ENCODE data around the gene SLC16A7.

DNA sequence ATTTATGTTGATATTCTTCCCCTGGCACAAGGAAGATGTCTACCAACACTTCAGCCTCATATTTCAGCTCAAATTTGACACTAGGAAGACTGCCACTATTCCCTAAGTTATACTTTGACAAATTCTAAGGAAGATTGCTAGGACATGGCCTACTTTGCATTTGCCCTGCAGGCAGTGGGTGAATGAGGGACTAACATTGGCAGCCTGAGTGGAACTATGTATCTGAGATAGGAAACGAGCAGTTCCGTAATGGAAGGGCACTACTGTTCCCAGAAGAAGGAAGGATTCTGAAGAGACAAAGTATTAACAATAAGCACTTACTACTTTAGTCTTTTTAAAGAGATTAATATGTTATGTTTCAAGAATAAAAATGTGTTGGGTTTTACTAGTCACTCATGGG, 115.1 kb downstream of the SLC16A7 start:
- TF ChIP-seq, protein P1, sequence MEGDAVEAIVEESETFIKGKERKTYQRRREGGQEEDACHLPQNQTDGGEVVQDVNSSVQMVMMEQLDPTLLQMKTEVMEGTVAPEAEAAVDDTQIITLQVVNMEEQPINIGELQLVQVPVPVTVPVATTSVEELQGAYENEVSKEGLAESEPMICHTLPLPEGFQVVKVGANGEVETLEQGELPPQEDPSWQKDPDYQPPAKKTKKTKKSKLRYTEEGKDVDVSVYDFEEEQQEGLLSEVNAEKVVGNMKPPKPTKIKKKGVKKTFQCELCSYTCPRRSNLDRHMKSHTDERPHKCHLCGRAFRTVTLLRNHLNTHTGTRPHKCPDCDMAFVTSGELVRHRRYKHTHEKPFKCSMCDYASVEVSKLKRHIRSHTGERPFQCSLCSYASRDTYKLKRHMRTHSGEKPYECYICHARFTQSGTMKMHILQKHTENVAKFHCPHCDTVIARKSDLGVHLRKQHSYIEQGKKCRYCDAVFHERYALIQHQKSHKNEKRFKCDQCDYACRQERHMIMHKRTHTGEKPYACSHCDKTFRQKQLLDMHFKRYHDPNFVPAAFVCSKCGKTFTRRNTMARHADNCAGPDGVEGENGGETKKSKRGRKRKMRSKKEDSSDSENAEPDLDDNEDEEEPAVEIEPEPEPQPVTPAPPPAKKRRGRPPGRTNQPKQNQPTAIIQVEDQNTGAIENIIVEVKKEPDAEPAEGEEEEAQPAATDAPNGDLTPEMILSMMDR (IDR thresholded peaks at IDR 0.05) = no peak
- no peak for TF ChIP-seq POLR2A (IDR thresholded peaks at IDR 0.05)

Data from ovary (tissue), 3 donors.